GM18498 (cell line): Measurements from ENCODE around the gene SPARCL1.
"Not testable (repeated sequence)": the region's sequence is repeated elsewhere in the genome, so short reads cannot be mapped to it uniquely, and the experiment has no call there.

ENCODE experiments used
- ATAC-seq: cut with Tn5 transposase; IDR thresholded peaks from one replicate; pipeline ENCODE4 v1.9.1; 2021; ENCODE audit warnings: mild to moderate bottlenecking, moderate library complexity; ENCODE audit not compliant: unreplicated experiment

The SPARCL1 gene

GRCh38 chr4:87451537-87451936 lies 77.6 kb downstream of the SPARCL1 start:
- ATAC-seq, result no peak

GRCh38 chr4:87446375-87446774 lies 82.8 kb downstream of the SPARCL1 start:
- not testable (repeated sequence) for ATAC-seq

GRCh38 chr4:87445964-87446363 lies 83.2 kb downstream of the SPARCL1 start:
- ATAC-seq, result no peak

- ATAC-seq, result no peak
Measured at GRCh38 chr4:87444741-87445140, 84.4 kb downstream of the SPARCL1 start.

- ATAC-seq, result no peak
Measured at GRCh38 chr4:87442889-87443288, 86.3 kb downstream of the SPARCL1 start.

- ATAC-seq, result no peak
Measured at GRCh38 chr4:87433342-87433741, 95.8 kb downstream of the SPARCL1 start.

- no peak for ATAC-seq
Measured at GRCh38 chr4:87430038-87430437, 99.1 kb downstream of the SPARCL1 start.

- no peak for ATAC-seq
Measured at GRCh38 chr4:87428979-87429378, 100.2 kb downstream of the SPARCL1 start.

- ATAC-seq, result no peak
Measured at GRCh38 chr4:87427518-87427868, 101.7 kb downstream of the SPARCL1 start.

GRCh38 chr4:87426865-87427517 lies 102.2 kb downstream of the SPARCL1 start:
- no peak for ATAC-seq

- no peak for ATAC-seq
Measured at GRCh38 chr4:87425711-87426110, 103.5 kb downstream of the SPARCL1 start.

- not testable (repeated sequence) for ATAC-seq
Measured at GRCh38 chr4:87424099-87424543, 105.1 kb downstream of the SPARCL1 start.
